Activated CD8-positive, alpha-beta memory T cell treated with anti-CD3 and anti-CD28 coated beads, Interleukin-2, amount 50 U/mL, for 1 hour (primary cell): ENCODE results near the gene TAP1.

Experiments used
- DNase-seq: peaks from one replicate; pipeline ENCODE4 v3.0.0-alpha.2; 2020; ENCODE audit errors: extremely low read depth

Gene TAP1

GRCh38 chr6:32803416-32803815 lies 50.1 kb downstream of the TAP1 start:
- no peak for DNase-seq

- no peak for DNase-seq
Measured at GRCh38 chr6:32799740-32800139, 53.8 kb downstream of the TAP1 start.

- no peak for DNase-seq
Measured at GRCh38 chr6:32799168-32799567, 54.3 kb downstream of the TAP1 start.

GRCh38 chr6:32796848-32797776 lies 56.4 kb downstream of the TAP1 start:
- DNase-seq = peak; percentile 33
